Esophagus squamous epithelium (tissue), 5 donors: ENCODE results near the gene ARMH3. TPM values are rescaled to one million over a fixed set of nuclear protein-coding genes. Genes with fewer than 3 reads are reported as not detected.

ENCODE experiments used
- DNase-seq: peaks from one replicate; lab custom pipeline; 2025; lab: John Stamatoyannopoulos, UW
- H3K27ac ChIP-seq, 4 donors: fragments of 200-600 bp; sonication (generic); one replicate each; pipeline ENCODE4 v1.5.1; 2016 to 2019; ENCODE audit warnings: mild to moderate bottlenecking in 1 of 4
- H3K27me3 ChIP-seq, 4 donors: fragments of 200-600 bp; sonication (generic); 1 replicate in 3 of 4; 2 replicates in 1 of 4; pipeline versions ENCODE4 v1.5.1 to v1.6.0; 2017 to 2021; ENCODE audit warnings: antibody characterized with exemption in 1 of 4
- H3K36me3 ChIP-seq, 3 donors: fragments of 200-600 bp; sonication (generic); one replicate each; pipeline ENCODE4 v1.5.1; 2016 to 2019
- H3K4me1 ChIP-seq, 3 donors: fragments of 200-600 bp; sonication (generic); one replicate each; pipeline ENCODE4 v1.5.1; 2017 to 2019
- H3K4me3 ChIP-seq, 4 donors: fragments of 200-600 bp; sonication (generic); 1 replicate in 3 of 4; 2 replicates in 1 of 4; pipeline ENCODE4 v1.5.1; 2016 to 2019; ENCODE audit warnings: mild to moderate bottlenecking in 2 of 4, moderate library complexity in 1 of 4
- H3K9me3 ChIP-seq, 3 donors: fragments of 200-600 bp; sonication (generic); one replicate each; pipeline ENCODE4 v1.5.1; 2016 to 2019
- POLR2A ChIP-seq, 4 donors: fragments of 450-650 bp; IDR thresholded peaks; one replicate each; pipeline ENCODE4 v1.6.1; 2017; ENCODE audit warnings: antibody characterized with exemption in 4 of 4, mild to moderate bottlenecking in 4 of 4, moderate library complexity in 3 of 4
- WGBS, 2 donors: methylation state at CpG; one replicate each; pipeline ENCODE4 v1.1.5; 2018; 5-methylcytosine and 5-hydroxymethylcytosine counted together
- intact Hi-C: fragments of 100-400 bp; cut with DNase I; formaldehyde crosslinking; loops from one replicate; pipeline ENCODE4 v1.15.0; 2022
- small RNA-seq, 4 donors: library from RNA; depleted of rRNA; stranded (forward); fragments of <200 nt; gene quantifications; one replicate each; pipeline ENCODE3, GENCODE V24; 2016
- total RNA-seq, 4 donors: library from RNA; depleted of rRNA; stranded (reverse); fragments of >200 nt; gene quantifications; one replicate each; pipeline ENCODE4 v1.1.0, GENCODE V29; 2016
- TF ChIP-seq, protein P1 (sequence below), 6 experiments: fragments of 450-650 bp in 4 of 6; fragments of 200-600 bp in 2 of 6; sonication (generic) in 2 of 6; IDR thresholded peaks; one replicate each; pipeline ENCODE4 v1.5.1; 2016 to 2019; ENCODE audit warnings: antibody characterized with exemption in 6 of 6, mild to moderate bottlenecking in 4 of 6, moderate library complexity in 4 of 6
- donor health status: DM: yes; HTN: yes; CAD: no.

ARMH3 gene
- total RNA-seq, 4 donors from 2014 or later = 13.3 to 17.2 (median 16.1) TPM

DNA sequence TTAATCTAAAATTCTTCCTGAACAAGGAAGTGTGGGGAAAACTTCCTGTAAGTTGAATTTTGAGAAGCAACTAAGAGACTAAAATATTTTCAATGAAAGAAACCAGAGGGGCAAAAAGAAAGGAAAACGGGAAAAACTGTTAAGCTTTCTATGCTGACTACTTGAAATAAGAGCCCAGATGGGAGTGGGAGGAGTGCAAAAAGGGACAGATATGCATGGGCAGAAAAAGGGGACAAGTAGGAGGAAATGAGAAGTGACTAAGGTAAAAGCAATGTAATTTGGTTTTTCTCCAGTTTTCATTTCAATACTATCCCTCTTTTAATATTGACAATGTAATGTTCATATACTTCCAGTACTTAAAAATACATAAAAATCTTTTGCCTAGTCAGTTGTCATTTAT lies 248.8 kb downstream of the ARMH3 start:
- intact Hi-C loops = no loop called here
- Histone ChIP-seq H3K36me3 (peaks cover 6 to 100% (median 70%) of the 10 kb centered on the region in 3 donors), H3K9me3 (no peaks in the 10 kb centered on the region), H3K4me1 (peaks cover 0 to 16% (median 2%) of the 10 kb centered on the region in 3 donors), H3K4me3 (no peak overlapping the region), H3K27me3 (no peaks in the 10 kb centered on the region), H3K27ac (no peak overlapping the region)
- TF ChIP-seq, protein P1, sequence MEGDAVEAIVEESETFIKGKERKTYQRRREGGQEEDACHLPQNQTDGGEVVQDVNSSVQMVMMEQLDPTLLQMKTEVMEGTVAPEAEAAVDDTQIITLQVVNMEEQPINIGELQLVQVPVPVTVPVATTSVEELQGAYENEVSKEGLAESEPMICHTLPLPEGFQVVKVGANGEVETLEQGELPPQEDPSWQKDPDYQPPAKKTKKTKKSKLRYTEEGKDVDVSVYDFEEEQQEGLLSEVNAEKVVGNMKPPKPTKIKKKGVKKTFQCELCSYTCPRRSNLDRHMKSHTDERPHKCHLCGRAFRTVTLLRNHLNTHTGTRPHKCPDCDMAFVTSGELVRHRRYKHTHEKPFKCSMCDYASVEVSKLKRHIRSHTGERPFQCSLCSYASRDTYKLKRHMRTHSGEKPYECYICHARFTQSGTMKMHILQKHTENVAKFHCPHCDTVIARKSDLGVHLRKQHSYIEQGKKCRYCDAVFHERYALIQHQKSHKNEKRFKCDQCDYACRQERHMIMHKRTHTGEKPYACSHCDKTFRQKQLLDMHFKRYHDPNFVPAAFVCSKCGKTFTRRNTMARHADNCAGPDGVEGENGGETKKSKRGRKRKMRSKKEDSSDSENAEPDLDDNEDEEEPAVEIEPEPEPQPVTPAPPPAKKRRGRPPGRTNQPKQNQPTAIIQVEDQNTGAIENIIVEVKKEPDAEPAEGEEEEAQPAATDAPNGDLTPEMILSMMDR (IDR thresholded peaks at IDR 0.05) = no peak
- no peak for TF ChIP-seq POLR2A (IDR thresholded peaks at IDR 0.05)
- 70 to 90% methylated on average over 1 of the region's 1 CpG for WGBS, 2 donors
- DNase-seq = no peak

DNA sequence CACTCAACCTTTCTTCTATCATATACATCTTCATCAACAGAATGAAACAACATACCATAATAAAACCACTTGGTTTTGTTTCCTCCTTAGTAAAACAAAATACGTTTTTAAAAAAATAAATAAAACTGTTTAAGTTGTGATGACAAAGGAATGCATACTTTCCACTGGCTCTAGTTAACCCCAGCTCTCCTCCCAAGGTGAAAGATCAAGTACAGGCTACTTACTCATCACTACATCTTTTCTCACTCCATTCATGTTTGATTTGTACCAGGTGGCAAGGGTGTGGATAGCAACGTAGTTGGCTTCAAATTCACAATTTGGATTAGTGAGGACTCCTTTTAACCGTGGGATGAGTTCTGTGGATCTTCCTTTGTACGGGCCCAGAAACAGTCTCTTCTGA lies 252.5 kb downstream of the ARMH3 start:
- intact Hi-C loops = no loop called here
- no peaks in the 10 kb centered on the region for H3K27me3 ChIP-seq
- TF ChIP-seq, protein P1 (IDR thresholded peaks at IDR 0.05) = no peak
- no peak for TF ChIP-seq POLR2A (IDR thresholded peaks at IDR 0.05)
- H3K36me3 ChIP-seq = peaks cover 26 to 100% (median 83%) of the 10 kb centered on the region in 3 donors
- no peak overlapping the region for H3K27ac ChIP-seq
- H3K4me3 ChIP-seq = no peak overlapping the region
- DNase-seq = no peak
- H3K4me1 ChIP-seq = no peaks in the 10 kb centered on the region
- no peaks in the 10 kb centered on the region for H3K9me3 ChIP-seq
- 60 to 68% methylated on average over 4 of the region's 4 CpGs for WGBS, 2 donors

DNA sequence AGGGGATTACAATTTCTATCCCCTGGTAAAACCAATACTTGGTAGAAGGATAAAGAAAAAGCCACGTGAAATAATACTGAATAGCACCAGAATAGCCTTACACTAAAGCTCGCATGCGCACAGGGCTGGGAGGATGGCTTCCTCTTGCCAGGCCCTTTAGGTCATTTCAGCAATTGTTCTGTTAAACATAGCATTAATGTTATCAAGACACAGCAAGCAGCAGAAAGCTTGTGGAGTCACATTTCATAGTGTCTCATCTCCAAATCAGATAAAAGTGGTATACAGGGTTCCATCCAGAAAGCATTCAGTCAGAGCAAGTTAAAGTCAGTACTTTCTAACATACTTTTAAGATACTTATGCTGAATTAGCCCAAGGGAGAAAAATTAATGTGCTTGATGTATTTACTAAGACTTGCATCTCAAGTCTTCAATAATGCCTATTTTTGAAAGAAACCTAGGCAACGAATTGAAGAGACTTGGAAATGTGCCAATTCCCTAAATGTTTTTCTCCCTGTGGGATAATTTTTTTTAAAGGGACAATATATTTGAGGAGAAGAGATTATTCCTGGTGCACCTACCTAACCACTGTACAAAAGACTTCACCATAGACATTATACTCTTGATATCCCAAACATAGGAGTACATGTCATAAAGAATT lies 258.4 kb downstream of the ARMH3 start:
- TF ChIP-seq, protein P1 (IDR thresholded peaks at IDR 0.05) = no peak
- TF ChIP-seq POLR2A (IDR thresholded peaks at IDR 0.05) = no peak
- Histone ChIP-seq H3K27ac (no peak overlapping the region), H3K36me3 (peaks cover 52 to 100% (median 90%) of the 10 kb centered on the region in 3 donors), H3K4me1 (peaks cover 0 to 5% (median 0%) of the 10 kb centered on the region in 3 donors), H3K27me3 (no peaks in the 10 kb centered on the region), H3K4me3 (no peak overlapping the region), H3K9me3 (no peaks in the 10 kb centered on the region)
- 79 to 82% methylated on average over 4 of the region's 4 CpGs for WGBS, 2 donors
- intact Hi-C loops = no loop called here
- no peak for DNase-seq

Small RNA genes lying within 50 kb of the gene (small RNA-seq; reads per million reads assigned to genes)
- gene AL500527.1 (0 reads per million in 4 donors), gene AL500527.2 (0 reads per million in 4 donors), gene RF00017 (0 reads per million in 4 donors), gene RF00019 (0 reads per million in 4 donors)

Other genes starting within 250 kb of the ARMH3 start
- 100 to 1,000 TPM in 1 of 4 donors, 10 to 100 TPM in 3; 44.2 to 121 (median 60.7) TPM for gene OGA, start 237.7 kb downstream of the ARMH3 start, total RNA-seq
- gene KCNIP2, start 212.4 kb downstream of the ARMH3 start, total RNA-seq = 1 to 10 TPM in 2 of 4 donors, not detected in 2; 1.2 to 1.5 TPM
- 10 to 100 TPM; 22.7 to 29.4 (median 23.3) TPM for gene HPS6, start 9.2 kb upstream of the ARMH3 start, total RNA-seq
- gene LDB1, start 64.2 kb upstream of the ARMH3 start, total RNA-seq = 10 to 100 TPM; 26.2 to 54.0 (median 27.3) TPM
- gene PPRC1, start 76.9 kb upstream of the ARMH3 start, total RNA-seq = 10 to 100 TPM; 10.5 to 29.9 (median 27.2) TPM
- gene NOLC1, start 96.2 kb upstream of the ARMH3 start, total RNA-seq = 10 to 100 TPM; 38.6 to 90.6 (median 83.4) TPM
- not detected for gene ELOVL3, start 170.1 kb upstream of the ARMH3 start, total RNA-seq
- not detected for gene PITX3, start 185.3 kb upstream of the ARMH3 start, total RNA-seq
- 10 to 100 TPM; 22.5 to 39.0 (median 28.6) TPM for gene GBF1, start 189.4 kb upstream of the ARMH3 start, total RNA-seq